ENCODE results near the gene PRMT2. TPM values are rescaled to one million over a fixed set of nuclear protein-coding genes. Genes with fewer than 3 reads are reported as not detected.
"Not testable (repeated sequence)": the region's sequence is repeated elsewhere in the genome, so short reads cannot be mapped to it uniquely, and the experiment has no call there.

Gene PRMT2
- total RNA-seq, 1 donor: 164 TPM

DNA sequence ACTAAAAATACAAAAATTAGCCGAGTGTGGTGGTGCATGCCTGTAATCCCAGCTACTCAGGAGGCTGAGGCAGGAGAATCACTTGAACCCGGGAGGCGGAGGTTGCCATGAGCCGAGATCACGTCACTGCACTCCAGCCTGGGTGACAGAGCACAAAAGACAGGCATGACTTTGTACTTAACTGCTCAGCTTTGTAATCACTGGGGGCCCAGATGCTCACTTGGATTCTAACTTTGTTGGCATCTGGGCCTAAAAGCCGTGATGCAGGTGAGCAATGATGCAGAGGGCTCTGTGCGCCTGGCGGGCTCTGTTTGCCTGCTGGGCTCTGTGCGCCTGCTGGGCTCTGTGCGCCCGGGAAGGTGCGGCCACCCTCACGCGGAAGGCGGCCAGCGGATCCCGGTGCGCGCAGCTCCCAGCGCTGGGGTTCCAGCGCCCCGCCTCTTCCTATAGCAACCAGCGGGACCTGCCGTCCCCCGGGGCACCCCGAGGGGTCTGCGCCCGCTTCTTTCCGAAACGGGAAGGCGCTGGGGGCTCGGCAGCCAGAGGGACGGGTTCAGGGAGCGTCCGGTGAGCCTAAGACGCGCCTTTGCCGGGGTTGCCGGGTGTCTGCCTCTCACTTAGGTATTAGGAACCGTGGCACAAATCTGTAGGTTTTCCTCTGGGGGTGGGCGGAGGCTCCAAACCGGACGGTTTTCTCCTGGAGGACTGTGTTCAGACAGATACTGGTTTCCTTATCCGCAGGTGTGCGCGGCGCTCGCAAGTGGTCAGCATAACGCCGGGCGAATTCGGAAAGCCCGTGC lies 31.7 kb downstream of the PRMT2 start:
- TF ChIP-seq, protein P1, sequence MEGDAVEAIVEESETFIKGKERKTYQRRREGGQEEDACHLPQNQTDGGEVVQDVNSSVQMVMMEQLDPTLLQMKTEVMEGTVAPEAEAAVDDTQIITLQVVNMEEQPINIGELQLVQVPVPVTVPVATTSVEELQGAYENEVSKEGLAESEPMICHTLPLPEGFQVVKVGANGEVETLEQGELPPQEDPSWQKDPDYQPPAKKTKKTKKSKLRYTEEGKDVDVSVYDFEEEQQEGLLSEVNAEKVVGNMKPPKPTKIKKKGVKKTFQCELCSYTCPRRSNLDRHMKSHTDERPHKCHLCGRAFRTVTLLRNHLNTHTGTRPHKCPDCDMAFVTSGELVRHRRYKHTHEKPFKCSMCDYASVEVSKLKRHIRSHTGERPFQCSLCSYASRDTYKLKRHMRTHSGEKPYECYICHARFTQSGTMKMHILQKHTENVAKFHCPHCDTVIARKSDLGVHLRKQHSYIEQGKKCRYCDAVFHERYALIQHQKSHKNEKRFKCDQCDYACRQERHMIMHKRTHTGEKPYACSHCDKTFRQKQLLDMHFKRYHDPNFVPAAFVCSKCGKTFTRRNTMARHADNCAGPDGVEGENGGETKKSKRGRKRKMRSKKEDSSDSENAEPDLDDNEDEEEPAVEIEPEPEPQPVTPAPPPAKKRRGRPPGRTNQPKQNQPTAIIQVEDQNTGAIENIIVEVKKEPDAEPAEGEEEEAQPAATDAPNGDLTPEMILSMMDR (IDR thresholded peaks at IDR 0.05; ENCODE audit: insufficient read depth, low read depth, low read length): no peak
- H3K4me3 ChIP-seq (ENCODE audit: low read depth, low read length): peak overlapping the region; percentile 64
- peak; percentile 40 for DNase-seq (ENCODE audit: low read depth)

- peak; percentile 61 for DNase-seq (ENCODE audit: low read depth)
- H3K4me3 ChIP-seq (ENCODE audit: low read depth, low read length): peak overlapping the region; percentile 64
- TF ChIP-seq, protein P1 (IDR thresholded peaks at IDR 0.05; ENCODE audit: insufficient read depth, low read depth, low read length): no peak
Observed at GRCh38 chr21:46667741-46668380, 32.4 kb downstream of the PRMT2 start.

- peak overlapping the region; percentile 64 for H3K4me3 ChIP-seq (ENCODE audit: low read depth, low read length)
- DNase-seq (ENCODE audit: low read depth): no peak
- TF ChIP-seq, protein P1 (IDR thresholded peaks at IDR 0.05; ENCODE audit: insufficient read depth, low read depth, low read length): no peak
Observed at GRCh38 chr21:46668381-46668780, 32.9 kb downstream of the PRMT2 start.

GRCh38 chr21:46668904-46669303 lies 33.4 kb downstream of the PRMT2 start:
- DNase-seq (ENCODE audit: low read depth); H3K4me3 ChIP-seq (ENCODE audit: low read depth, low read length): not testable (repeated sequence)

GRCh38 chr21:46674430-46675007 lies 39.0 kb downstream of the PRMT2 start:
- TF ChIP-seq, protein P1 (IDR thresholded peaks at IDR 0.05; ENCODE audit: insufficient read depth, low read depth, low read length): no peak
- H3K4me3 ChIP-seq (ENCODE audit: low read depth, low read length): no peak overlapping the region
- DNase-seq (ENCODE audit: low read depth): no peak

DNA sequence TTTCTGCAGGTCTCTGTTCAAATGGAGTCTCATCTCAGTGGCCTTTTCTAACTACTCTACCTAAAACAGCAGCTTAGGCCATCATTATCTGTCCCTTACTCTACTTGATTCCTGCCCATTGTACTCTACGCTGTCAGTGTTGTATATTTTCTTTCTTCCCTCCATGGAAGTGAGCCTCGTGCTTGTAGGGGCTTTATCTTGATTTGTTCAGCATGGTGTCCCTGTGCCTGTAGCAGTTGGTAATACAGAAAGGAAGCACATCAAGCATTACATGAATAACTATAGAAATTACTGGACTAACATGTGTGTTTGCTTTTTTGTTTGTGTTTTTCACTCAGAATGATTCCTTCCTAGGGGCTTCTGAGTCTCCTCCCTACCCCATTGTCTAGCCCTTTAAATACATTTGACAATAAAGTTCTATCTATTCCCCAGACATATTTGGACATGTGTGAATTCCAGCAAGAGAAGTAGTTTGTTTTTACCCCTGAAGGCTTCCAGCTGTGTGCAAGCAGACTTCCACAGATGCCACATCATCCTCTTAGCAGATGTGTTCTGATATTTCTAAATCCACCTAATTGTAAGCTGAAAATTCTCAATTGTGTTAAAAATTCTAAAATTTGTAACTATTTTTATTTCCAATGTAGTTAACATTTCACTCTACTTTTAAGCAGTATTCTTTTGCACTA lies 40.3 kb downstream of the PRMT2 start:
- peak; percentile 47 for DNase-seq (ENCODE audit: low read depth)

GRCh38 chr21:46676542-46676941 lies 41.1 kb downstream of the PRMT2 start:
- DNase-seq (ENCODE audit: low read depth); H3K4me3 ChIP-seq (ENCODE audit: low read depth, low read length): not testable (repeated sequence)

More for the DNA sequence above, 40.3 kb downstream of the PRMT2 start:
- H3K4me3 ChIP-seq (ENCODE audit: low read depth, low read length): no peak overlapping the region
- TF ChIP-seq, protein P1 (IDR thresholded peaks at IDR 0.05; ENCODE audit: insufficient read depth, low read depth, low read length): no peak

DNA sequence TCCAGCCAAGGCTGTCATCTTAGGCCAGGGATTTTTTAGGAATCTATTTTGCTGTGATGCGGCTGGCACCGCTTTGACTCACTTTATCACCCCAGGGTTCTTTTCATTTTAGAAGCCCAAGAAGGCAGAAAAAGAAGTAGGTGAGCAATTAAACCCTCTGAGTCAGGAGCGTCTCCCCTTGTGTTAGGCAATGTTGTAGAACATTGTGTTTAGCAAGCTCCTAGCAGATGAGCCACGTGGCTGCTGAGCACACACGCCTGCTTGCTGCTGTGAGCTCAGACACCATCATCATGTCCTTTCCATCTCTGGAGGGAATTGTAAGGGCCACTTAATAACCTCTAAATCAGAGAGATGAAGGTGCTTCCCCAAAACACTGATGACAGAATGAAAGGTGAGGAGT lies 46.1 kb downstream of the PRMT2 start:
- H3K4me3 ChIP-seq (ENCODE audit: low read depth, low read length): not testable (repeated sequence)
- DNase-seq (ENCODE audit: low read depth): peak; percentile 60

- DNase-seq (ENCODE audit: low read depth); H3K4me3 ChIP-seq (ENCODE audit: low read depth, low read length): not testable (repeated sequence)
Observed at GRCh38 chr21:46698652-46699051, 63.2 kb downstream of the PRMT2 start.

DNA sequence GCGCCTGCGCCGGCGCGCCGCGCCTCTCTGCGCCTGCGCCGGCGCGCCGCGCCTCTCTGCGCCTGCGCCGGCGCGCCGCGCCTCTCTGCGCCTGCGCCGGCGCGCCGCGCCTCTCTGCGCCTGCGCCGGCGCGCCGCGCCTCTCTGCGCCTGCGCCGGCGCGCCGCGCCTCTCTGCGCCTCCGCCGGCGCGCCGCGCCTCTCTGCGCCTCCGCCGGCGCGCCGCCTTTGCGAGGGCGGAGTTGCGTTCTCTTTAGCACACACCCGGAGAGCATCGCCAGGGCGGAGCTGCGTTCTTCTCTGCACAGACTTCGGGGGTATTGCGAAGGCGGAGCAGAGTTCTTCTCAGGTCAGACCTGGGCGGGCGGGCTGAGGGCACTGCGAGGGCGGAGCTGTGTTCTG lies 63.6 kb downstream of the PRMT2 start:
- H3K4me3 ChIP-seq (ENCODE audit: low read depth, low read length); DNase-seq (ENCODE audit: low read depth): not testable (repeated sequence)

All from fibroblast of villous mesenchyme (primary cell).